Neural cell (in vitro differentiated cells): ENCODE measurements around the gene PRSS33.

Experiments used
- CTCF ChIP-seq: fragments of 450-650 bp; IDR thresholded peaks from 2 replicates; pipeline ENCODE4 v1.5.1; 2014; ENCODE audit warnings: antibody characterized with exemption, mild to moderate bottlenecking, moderate library complexity; ENCODE audit not compliant: poor library complexity, severe bottlenecking
- EP300 ChIP-seq: fragments of 450-650 bp; conservative IDR thresholded peaks from 2 replicates; pipeline ENCODE4 v1.6.1; 2014; ENCODE audit warnings: antibody characterized with exemption, mild to moderate bottlenecking, moderate library complexity; ENCODE audit not compliant: poor library complexity, severe bottlenecking
- EZH2 ChIP-seq: fragments of 200-600, 300-800 bp; shearing (Covaris generic), sonication (generic); IDR thresholded peaks from 2 replicates; pipeline ENCODE4 v1.6.1; 2014; ENCODE audit warnings: antibody characterized with exemption, low read length, borderline replicate concordance, mild to moderate bottlenecking; ENCODE audit not compliant: insufficient read depth, poor library complexity, severe bottlenecking
- MXI1 ChIP-seq: fragments of 450-650 bp; conservative IDR thresholded peaks from 2 replicates; pipeline ENCODE4 v1.6.1; 2014; ENCODE audit warnings: antibody characterized with exemption, mild to moderate bottlenecking; ENCODE audit not compliant: poor library complexity, severe bottlenecking
- POLR2AphosphoS5 ChIP-seq: IDR thresholded peaks from 2 replicates; pipeline ENCODE4 v1.6.1; 2012
- RAD21 ChIP-seq: fragments of 450-650 bp; conservative IDR thresholded peaks from 2 replicates; pipeline ENCODE4 v1.6.1; 2014; ENCODE audit warnings: antibody characterized with exemption, mild to moderate bottlenecking, moderate library complexity
- REST ChIP-seq: IDR thresholded peaks from 2 replicates; pipeline ENCODE4 v1.6.1; 2012; ENCODE audit warnings: borderline replicate concordance
- TAF1 ChIP-seq: IDR thresholded peaks from 2 replicates; pipeline ENCODE4 v1.6.1; 2012; ENCODE audit warnings: low read depth

DNA sequence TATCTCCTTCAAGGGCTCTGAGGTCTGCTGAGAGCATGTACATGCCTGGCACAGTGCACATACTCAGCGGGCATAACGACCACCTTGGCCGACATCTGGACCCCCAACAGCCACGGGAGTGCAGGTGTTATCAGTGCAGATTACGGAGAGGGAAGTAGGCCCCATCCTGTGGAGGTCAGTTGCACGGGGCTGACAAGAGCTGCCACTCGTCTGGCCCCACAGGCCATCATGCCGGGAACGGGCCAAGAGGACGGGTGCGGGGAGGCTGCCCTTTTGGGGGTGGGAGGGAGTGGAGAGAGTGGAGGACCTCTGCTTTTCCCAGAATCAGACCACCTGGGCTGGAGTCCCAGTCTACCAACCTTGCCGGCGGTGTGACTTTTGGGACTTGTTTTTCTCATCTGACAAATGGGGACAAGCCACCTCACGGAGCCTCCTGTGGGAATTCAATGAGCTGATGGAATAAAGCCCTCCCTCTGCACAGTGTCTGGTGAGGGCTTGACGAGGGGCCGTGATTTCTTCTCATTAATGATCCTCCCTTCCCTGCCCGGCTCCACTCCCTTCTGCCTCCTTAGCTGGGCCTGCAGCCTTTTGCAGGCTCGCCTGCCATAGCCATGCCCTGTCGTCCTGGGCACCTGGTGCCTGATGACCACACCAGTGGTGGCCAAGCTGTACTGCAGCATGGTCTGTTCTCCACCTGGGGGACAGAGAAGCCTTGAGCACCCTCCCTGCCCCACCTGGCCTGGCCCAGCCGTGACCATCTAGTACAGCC lies 4.6 kb downstream of the PRSS33 start:
- TF ChIP-seq EP300 (no peak), CTCF (no peak), TAF1 (no peak), EZH2 (no peak), POLR2AphosphoS5 (no peak), RAD21 (no peak), MXI1 (no peak), REST (no peak)
